ENCODE measurements around the gene HMG20A.
"Not testable (repeated sequence)": the region's sequence is repeated elsewhere in the genome, so short reads cannot be mapped to it uniquely, and the experiment has no call there.

Gene HMG20A

DNA sequence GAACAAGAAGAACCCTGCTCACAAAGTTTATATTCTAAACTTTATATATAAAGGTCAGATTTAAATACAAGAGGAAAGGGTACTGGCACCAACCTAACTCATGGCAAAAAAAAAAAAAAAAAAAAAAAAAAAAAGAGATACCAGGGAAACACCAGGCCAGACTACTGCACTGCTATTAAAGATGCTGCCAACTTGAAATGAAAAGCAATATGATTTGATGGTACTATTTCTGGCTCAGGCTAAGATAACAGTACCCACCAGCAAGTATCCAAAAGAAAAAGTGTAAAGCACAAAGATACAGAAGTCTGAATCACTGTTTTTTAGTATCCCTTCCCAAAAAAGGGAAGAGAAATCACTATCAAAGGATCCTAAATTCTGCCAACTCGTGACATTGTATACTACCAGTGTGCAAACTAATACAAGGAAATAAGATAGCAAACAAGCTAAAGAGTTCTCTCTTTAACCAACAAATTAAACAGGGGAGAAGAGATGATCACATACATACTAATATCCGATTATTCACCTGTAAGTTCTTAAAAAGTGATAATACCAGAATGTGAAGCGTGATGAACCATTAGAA, 29.2 kb upstream of the HMG20A start:
- Histone ChIP-seq H3K4me1 (ENCODE audit: control insufficient read depth, insufficient read depth, low read length) (peaks cover 26% of the 10 kb centered on the region), H3K27me3 (replicated peaks; ENCODE audit: control insufficient read depth, insufficient read depth, low read length) (no peaks in the 10 kb centered on the region), H3K9ac (ENCODE audit: low read length) (no peak overlapping the region), H3K9me3 (ENCODE audit: control insufficient read depth, low read length) (peaks cover 6% of the 10 kb centered on the region), H3K4me3 (ENCODE audit: low read length) (no peak overlapping the region), H3K36me3 (ENCODE audit: control insufficient read depth, insufficient read depth, low read length, severe bottlenecking) (no peaks in the 10 kb centered on the region)
- no peak for DNase-seq (ENCODE audit: low read depth)

DNA sequence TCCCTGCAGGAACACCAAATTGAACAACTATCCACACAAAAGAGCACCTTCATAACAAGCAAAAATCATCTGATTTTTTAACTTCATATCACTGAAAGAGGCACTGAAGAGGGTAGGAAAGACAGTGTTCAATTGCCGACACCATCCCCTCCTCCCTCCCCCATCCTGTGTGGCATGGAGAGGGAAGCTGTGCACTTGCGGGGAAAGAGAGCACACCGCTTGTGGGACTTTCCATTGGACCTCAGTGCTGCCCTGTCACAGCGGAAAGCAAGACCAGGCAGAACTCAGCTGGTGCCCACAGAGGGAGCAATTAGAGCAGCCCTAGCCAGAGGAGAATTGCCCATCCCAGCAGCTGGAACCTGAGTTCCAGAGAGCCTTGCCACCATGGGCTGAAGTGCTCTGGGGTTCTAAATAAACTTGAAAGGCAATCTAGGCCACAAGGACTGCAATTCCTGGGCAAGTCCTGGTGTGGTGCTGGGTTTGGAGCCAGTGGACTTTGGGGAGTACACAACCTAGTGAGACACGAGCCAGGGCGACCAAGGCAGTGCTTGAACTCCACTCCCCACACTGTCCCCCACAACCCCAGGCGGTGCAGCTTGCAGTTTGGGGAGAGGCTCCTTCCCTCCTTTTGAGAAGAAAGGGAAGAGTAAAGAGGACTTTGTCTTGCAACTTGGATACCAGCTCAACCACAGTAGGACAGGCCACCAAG, 27.8 kb upstream of the HMG20A start:
- Histone ChIP-seq H3K4me3 (ENCODE audit: low read length) (no peak overlapping the region), H3K27me3 (replicated peaks; ENCODE audit: control insufficient read depth, insufficient read depth, low read length) (no peaks in the 10 kb centered on the region), H3K4me1 (ENCODE audit: control insufficient read depth, insufficient read depth, low read length) (peaks cover 19% of the 10 kb centered on the region), H3K9me3 (ENCODE audit: control insufficient read depth, low read length) (peaks cover 6% of the 10 kb centered on the region), H3K9ac (ENCODE audit: low read length) (no peak overlapping the region), H3K36me3 (ENCODE audit: control insufficient read depth, insufficient read depth, low read length, severe bottlenecking) (no peaks in the 10 kb centered on the region)
- DNase-seq (ENCODE audit: low read depth) = no peak

- H3K9ac ChIP-seq (ENCODE audit: low read length) = no peak overlapping the region
- peaks cover 17% of the 10 kb centered on the region for H3K4me1 ChIP-seq (ENCODE audit: control insufficient read depth, insufficient read depth, low read length)
- peaks cover 10% of the 10 kb centered on the region for H3K9me3 ChIP-seq (ENCODE audit: control insufficient read depth, low read length)
- DNase-seq (ENCODE audit: low read depth) = no peak
- H3K4me3 ChIP-seq (ENCODE audit: low read length) = no peak overlapping the region
- no peaks in the 10 kb centered on the region for H3K36me3 ChIP-seq (ENCODE audit: control insufficient read depth, insufficient read depth, low read length, severe bottlenecking)
- H3K27me3 ChIP-seq (replicated peaks; ENCODE audit: control insufficient read depth, insufficient read depth, low read length) = no peaks in the 10 kb centered on the region
Observed at GRCh38 chr15:77393471-77393840, 27.2 kb upstream of the HMG20A start.

DNA sequence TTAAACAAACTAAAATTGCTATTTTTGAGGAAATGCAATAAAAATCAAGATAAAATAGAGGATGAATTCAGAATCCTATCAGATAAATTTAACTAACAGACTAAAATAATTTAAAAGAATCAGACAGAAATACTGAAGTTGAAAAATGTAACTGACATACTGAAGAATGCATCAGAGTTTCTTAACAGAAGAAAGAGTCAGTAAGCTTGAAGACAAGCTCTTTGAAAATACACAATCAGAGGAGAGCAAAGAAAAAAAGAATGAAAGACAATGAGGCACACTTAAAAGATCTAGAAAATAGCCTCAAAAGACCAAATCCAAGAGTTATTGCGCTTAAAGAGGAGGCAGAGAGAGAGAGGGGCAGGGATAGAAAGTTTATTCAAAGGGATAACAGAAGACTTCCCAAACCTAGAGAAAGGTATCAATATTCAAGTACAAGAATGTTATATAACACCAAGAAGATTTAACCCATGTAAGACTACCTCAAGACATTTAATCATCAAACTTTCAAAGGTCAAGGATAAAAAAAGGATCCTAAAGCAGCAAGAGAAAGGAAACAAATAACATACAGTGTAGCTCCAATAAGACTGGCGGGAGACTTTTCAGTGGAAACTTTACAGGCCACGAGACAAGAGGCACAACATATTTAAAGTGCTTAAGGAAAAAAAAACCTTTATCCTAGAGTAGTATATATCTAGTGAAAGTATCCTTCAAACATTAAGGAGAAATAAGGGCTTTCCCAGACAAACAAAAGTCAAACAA, 25.5 kb upstream of the HMG20A start:
- Histone ChIP-seq H3K9me3 (ENCODE audit: control insufficient read depth, low read length) (peaks cover 22% of the 10 kb centered on the region), H3K4me1 (ENCODE audit: control insufficient read depth, insufficient read depth, low read length) (peaks cover 9% of the 10 kb centered on the region), H3K9ac (ENCODE audit: low read length) (no peak overlapping the region), H3K4me3 (ENCODE audit: low read length) (no peak overlapping the region), H3K27me3 (replicated peaks; ENCODE audit: control insufficient read depth, insufficient read depth, low read length) (no peaks in the 10 kb centered on the region), H3K36me3 (ENCODE audit: control insufficient read depth, insufficient read depth, low read length, severe bottlenecking) (no peaks in the 10 kb centered on the region)
- no peak for DNase-seq (ENCODE audit: low read depth)

GRCh38 chr15:77396692-77397091, 24.0 kb upstream of the HMG20A start:
- no peaks in the 10 kb centered on the region for H3K36me3 ChIP-seq (ENCODE audit: control insufficient read depth, insufficient read depth, low read length, severe bottlenecking)

DNA sequence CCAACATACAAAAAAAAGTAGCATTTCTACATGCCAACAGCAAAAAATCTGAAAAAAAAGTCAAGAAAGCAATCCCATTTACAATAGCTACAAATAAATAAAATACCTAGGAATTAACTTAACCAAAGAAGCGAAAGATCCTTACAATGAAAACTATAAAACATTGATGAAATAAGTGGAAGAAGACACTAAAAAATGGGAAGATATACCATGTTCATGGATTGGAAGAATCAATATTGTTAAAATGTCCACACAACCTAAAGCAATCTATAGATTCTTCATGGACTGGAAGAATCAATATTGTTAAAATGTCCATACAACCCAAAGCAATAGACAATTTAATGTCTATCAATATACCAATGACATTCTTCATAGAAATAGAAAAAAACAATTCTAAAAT, 21.8 kb upstream of the HMG20A start:
- no peaks in the 10 kb centered on the region for H3K27me3 ChIP-seq (replicated peaks; ENCODE audit: control insufficient read depth, insufficient read depth, low read length)
- no peak overlapping the region for H3K4me3 ChIP-seq (ENCODE audit: low read length)
- peaks cover 22% of the 10 kb centered on the region for H3K9me3 ChIP-seq (ENCODE audit: control insufficient read depth, low read length)
- H3K4me1 ChIP-seq (ENCODE audit: control insufficient read depth, insufficient read depth, low read length) = peaks cover 21% of the 10 kb centered on the region
- no peak for DNase-seq (ENCODE audit: low read depth)
- H3K36me3 ChIP-seq (ENCODE audit: control insufficient read depth, insufficient read depth, low read length, severe bottlenecking) = no peaks in the 10 kb centered on the region
- H3K9ac ChIP-seq (ENCODE audit: low read length) = no peak overlapping the region

More at GRCh38 chr15:77396692-77397091, 24.0 kb upstream of the HMG20A start:
- Histone ChIP-seq H3K9me3 (ENCODE audit: control insufficient read depth, low read length) (peaks cover 22% of the 10 kb centered on the region), H3K4me3 (ENCODE audit: low read length) (no peak overlapping the region), H3K27me3 (replicated peaks; ENCODE audit: control insufficient read depth, insufficient read depth, low read length) (no peaks in the 10 kb centered on the region), H3K9ac (ENCODE audit: low read length) (no peak overlapping the region), H3K4me1 (ENCODE audit: control insufficient read depth, insufficient read depth, low read length) (peaks cover 4% of the 10 kb centered on the region)
- no peak for DNase-seq (ENCODE audit: low read depth)

DNA sequence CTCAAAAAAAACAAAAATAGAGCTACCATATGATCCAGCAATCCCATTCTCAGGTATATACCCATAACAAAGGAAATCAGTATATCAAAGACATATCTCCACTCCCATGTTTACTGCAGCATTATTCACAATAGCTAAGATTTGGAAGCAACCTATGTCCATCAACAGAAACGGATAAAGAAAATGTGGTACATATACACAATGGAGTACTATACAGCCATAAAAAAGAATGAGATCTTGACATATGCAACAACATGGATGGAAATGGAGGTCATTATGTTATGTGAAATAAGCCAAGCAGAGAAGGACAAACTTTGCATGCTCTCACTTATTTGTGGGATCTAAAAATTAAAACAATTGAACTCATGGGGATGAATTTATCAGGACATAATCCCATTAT, 20.4 kb upstream of the HMG20A start:
- H3K36me3 ChIP-seq (ENCODE audit: control insufficient read depth, insufficient read depth, low read length, severe bottlenecking) = no peaks in the 10 kb centered on the region
- no peak for DNase-seq (ENCODE audit: low read depth)
- H3K9me3 ChIP-seq (ENCODE audit: control insufficient read depth, low read length) = peaks cover 18% of the 10 kb centered on the region
- H3K27me3 ChIP-seq (replicated peaks; ENCODE audit: control insufficient read depth, insufficient read depth, low read length) = no peaks in the 10 kb centered on the region
- H3K9ac ChIP-seq (ENCODE audit: low read length) = no peak overlapping the region
- H3K4me1 ChIP-seq (ENCODE audit: control insufficient read depth, insufficient read depth, low read length) = peaks cover 21% of the 10 kb centered on the region
- H3K4me3 ChIP-seq (ENCODE audit: low read length) = no peak overlapping the region

GRCh38 chr15:77402740-77403379, 17.8 kb upstream of the HMG20A start:
- no peaks in the 10 kb centered on the region for H3K36me3 ChIP-seq (ENCODE audit: control insufficient read depth, insufficient read depth, low read length, severe bottlenecking)
- peak overlapping the region; percentile 25 for H3K4me3 ChIP-seq (ENCODE audit: low read length)

GRCh38 chr15:77406173-77406759, 14.4 kb upstream of the HMG20A start:
- H3K27me3 ChIP-seq (replicated peaks; ENCODE audit: control insufficient read depth, insufficient read depth, low read length); DNase-seq (ENCODE audit: low read depth); H3K4me3 ChIP-seq (ENCODE audit: low read length); H3K9ac ChIP-seq (ENCODE audit: low read length); H3K36me3 ChIP-seq (ENCODE audit: control insufficient read depth, insufficient read depth, low read length, severe bottlenecking); H3K9me3 ChIP-seq (ENCODE audit: control insufficient read depth, low read length): not testable (repeated sequence)
- H3K4me1 ChIP-seq (ENCODE audit: control insufficient read depth, insufficient read depth, low read length) = peaks cover 28% of the 10 kb centered on the region

More at GRCh38 chr15:77402740-77403379, 17.8 kb upstream of the HMG20A start:
- peaks cover 21% of the 10 kb centered on the region for H3K4me1 ChIP-seq (ENCODE audit: control insufficient read depth, insufficient read depth, low read length)
- peak overlapping the region; percentile 32 for H3K9ac ChIP-seq (ENCODE audit: low read length)
- peak; percentile 86 for DNase-seq (ENCODE audit: low read depth)
- peaks cover 16% of the 10 kb centered on the region for H3K9me3 ChIP-seq (ENCODE audit: control insufficient read depth, low read length)
- no peaks in the 10 kb centered on the region for H3K27me3 ChIP-seq (replicated peaks; ENCODE audit: control insufficient read depth, insufficient read depth, low read length)

GRCh38 chr15:77406846-77407245, 13.8 kb upstream of the HMG20A start:
- Histone ChIP-seq H3K27me3 (replicated peaks; ENCODE audit: control insufficient read depth, insufficient read depth, low read length) (no peaks in the 10 kb centered on the region), H3K9me3 (ENCODE audit: control insufficient read depth, low read length) (no peaks in the 10 kb centered on the region), H3K4me3 (ENCODE audit: low read length) (no peak overlapping the region), H3K36me3 (ENCODE audit: control insufficient read depth, insufficient read depth, low read length, severe bottlenecking) (no peaks in the 10 kb centered on the region), H3K9ac (ENCODE audit: low read length) (no peak overlapping the region), H3K4me1 (ENCODE audit: control insufficient read depth, insufficient read depth, low read length) (peaks cover 22% of the 10 kb centered on the region)
- no peak for DNase-seq (ENCODE audit: low read depth)
